ENCODE measurements around the gene MYH4.

- TF ChIP-seq CTCF (conservative IDR thresholded peaks at IDR 0.05; ENCODE audit: low read length) (no peak), EZH2phosphoT487 (IDR thresholded peaks at IDR 0.05; ENCODE audit: borderline replicate concordance) (no peak)
Measured at GRCh38 chr17:10439816-10440215, 29.5 kb downstream of the MYH4 start.
